BLaER1 (cell line): ENCODE results near the gene RHOG.

Experiments
- H3K27ac ChIP-seq: shearing (Covaris generic); formaldehyde crosslinking; 2 replicates; pipeline ENCODE4 v1.8.1; 2022
- H3K27me3 ChIP-seq: shearing (Covaris generic); formaldehyde crosslinking; 2 replicates; pipeline ENCODE4 v1.8.1; 2022
- H3K36me3 ChIP-seq: shearing (Covaris generic); formaldehyde crosslinking; 2 replicates; pipeline ENCODE4 v1.8.1; 2022
- H3K4me1 ChIP-seq: shearing (Covaris generic); formaldehyde crosslinking; 2 replicates; pipeline ENCODE4 v1.8.1; 2022
- H3K4me2 ChIP-seq: shearing (Covaris generic); formaldehyde crosslinking; 2 replicates; pipeline ENCODE4 v1.8.1; 2022
- H3K4me3 ChIP-seq: shearing (Covaris generic); formaldehyde crosslinking; 2 replicates; pipeline ENCODE4 v1.8.1; 2022
- H3K9ac ChIP-seq: shearing (Covaris generic); formaldehyde crosslinking; 2 replicates; pipeline ENCODE4 v1.8.1; 2022
- H3K9me3 ChIP-seq: shearing (Covaris generic); formaldehyde crosslinking; 2 replicates; pipeline ENCODE4 v1.8.1; 2022
- H4K20me1 ChIP-seq: shearing (Covaris generic); formaldehyde crosslinking; 2 replicates; pipeline ENCODE4 v1.8.1; 2022
- Cebpa-rat ChIP-seq: shearing (Covaris generic); IDR thresholded peaks from 2 replicates; pipeline ENCODE4 v1.8.1; 2022

The RHOG gene

GRCh38 chr11:3849297-3849874 is 8.6 kb upstream of the RHOG start:
- TF ChIP-seq Cebpa-rat = no peak
- H3K4me2 ChIP-seq = no peak overlapping the region
- peaks cover 15% of the 10 kb centered on the region for H3K4me1 ChIP-seq
- no peaks in the 10 kb centered on the region for H3K9me3 ChIP-seq
- H3K4me3 ChIP-seq = no peak overlapping the region
- no peaks in the 10 kb centered on the region for H3K27me3 ChIP-seq
- H3K9ac ChIP-seq = no peak overlapping the region
- no peaks in the 10 kb centered on the region for H3K36me3 ChIP-seq
- no peak overlapping the region for H3K27ac ChIP-seq
- no peaks in the 10 kb centered on the region for H4K20me1 ChIP-seq

- H3K9ac ChIP-seq = no peak overlapping the region
- H3K27me3 ChIP-seq = no peaks in the 10 kb centered on the region
- no peak overlapping the region for H3K4me3 ChIP-seq
- no peaks in the 10 kb centered on the region for H4K20me1 ChIP-seq
- H3K4me1 ChIP-seq = peaks cover 12% of the 10 kb centered on the region
- H3K4me2 ChIP-seq = no peak overlapping the region
- H3K27ac ChIP-seq = no peak overlapping the region
- H3K9me3 ChIP-seq = no peaks in the 10 kb centered on the region
- no peaks in the 10 kb centered on the region for H3K36me3 ChIP-seq
- no peak for TF ChIP-seq Cebpa-rat
Measured at GRCh38 chr11:3845670-3846069, 4.9 kb upstream of the RHOG start.

GRCh38 chr11:3845246-3845645 is 4.5 kb upstream of the RHOG start:
- no peaks in the 10 kb centered on the region for H3K9me3 ChIP-seq
- no peak for TF ChIP-seq Cebpa-rat
- peaks cover 12% of the 10 kb centered on the region for H3K4me1 ChIP-seq
- H4K20me1 ChIP-seq = peaks cover 2% of the 10 kb centered on the region
- no peak overlapping the region for H3K27ac ChIP-seq
- H3K9ac ChIP-seq = no peak overlapping the region
- no peaks in the 10 kb centered on the region for H3K36me3 ChIP-seq
- H3K27me3 ChIP-seq = no peaks in the 10 kb centered on the region
- no peak overlapping the region for H3K4me3 ChIP-seq
- no peak overlapping the region for H3K4me2 ChIP-seq

- no peak for TF ChIP-seq Cebpa-rat
- Histone ChIP-seq H3K9me3 (no peaks in the 10 kb centered on the region), H3K36me3 (no peaks in the 10 kb centered on the region), H3K4me3 (no peak overlapping the region), H3K9ac (no peak overlapping the region), H3K4me2 (no peak overlapping the region), H3K27me3 (no peaks in the 10 kb centered on the region), H3K27ac (no peak overlapping the region), H4K20me1 (peaks cover 21% of the 10 kb centered on the region), H3K4me1 (peaks cover 30% of the 10 kb centered on the region)
Measured at GRCh38 chr11:3843326-3843725, 2.6 kb upstream of the RHOG start.

- Histone ChIP-seq H3K4me2 (peak overlapping the region; percentile 76), H3K9ac (peak overlapping the region; percentile 89), H3K36me3 (no peaks in the 10 kb centered on the region), H4K20me1 (peaks cover 37% of the 10 kb centered on the region), H3K4me1 (peaks cover 47% of the 10 kb centered on the region), H3K9me3 (no peaks in the 10 kb centered on the region), H3K27me3 (no peaks in the 10 kb centered on the region), H3K27ac (peak overlapping the region; percentile 88), H3K4me3 (peak overlapping the region; percentile 85)
- TF ChIP-seq Cebpa-rat = no peak
Measured at GRCh38 chr11:3841426-3842350, 929 bp upstream of the RHOG start.

DNA sequence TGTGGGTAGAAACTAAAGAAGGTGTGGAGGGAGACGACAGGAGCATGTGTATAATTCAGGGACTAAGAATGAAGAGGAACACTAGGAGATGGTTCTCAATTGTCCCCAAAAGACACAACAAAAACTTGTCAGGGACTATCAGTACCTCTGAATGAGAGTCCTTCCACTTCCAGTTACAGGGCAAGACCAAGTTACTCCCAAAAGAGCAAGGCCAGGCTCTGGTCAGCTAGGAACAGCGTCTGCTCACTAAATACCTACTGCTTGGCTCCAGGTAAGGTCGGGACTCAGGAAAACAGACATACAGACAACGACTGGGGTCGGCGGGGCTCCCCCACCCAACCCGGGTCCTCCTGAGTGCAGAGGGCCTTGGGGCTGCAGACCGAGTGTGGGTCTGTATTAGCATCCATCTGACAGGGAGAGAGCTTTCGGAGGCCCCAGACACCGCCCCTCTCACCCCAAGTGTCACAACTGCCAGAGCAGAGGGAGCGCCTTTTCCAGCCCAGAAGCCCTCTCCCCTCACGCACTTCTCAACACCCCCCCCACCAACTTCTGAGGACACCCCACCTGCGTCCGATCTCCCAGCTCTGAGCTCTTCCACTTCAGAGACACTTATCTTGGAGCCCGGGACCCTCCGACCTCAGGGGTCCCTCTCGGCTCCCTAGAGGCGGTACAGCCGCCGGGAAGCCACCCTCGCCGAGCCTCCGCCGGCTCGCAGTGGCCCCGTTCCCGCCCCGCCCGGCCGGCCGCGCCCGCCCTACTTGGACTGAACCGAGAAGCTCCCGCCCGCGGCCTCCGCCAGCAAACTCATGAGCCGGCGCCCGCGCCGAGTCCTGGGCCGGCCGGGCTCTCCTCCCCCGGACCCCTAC is 522 bp downstream of the RHOG start:
- Histone ChIP-seq H3K27ac (peak overlapping the region; percentile 88), H3K27me3 (no peaks in the 10 kb centered on the region), H3K4me1 (peaks cover 61% of the 10 kb centered on the region), H4K20me1 (peaks cover 52% of the 10 kb centered on the region), H3K4me3 (peak overlapping the region; percentile 85), H3K4me2 (peak overlapping the region; percentile 94), H3K9ac (peak overlapping the region; percentile 89), H3K9me3 (no peaks in the 10 kb centered on the region), H3K36me3 (peaks cover 3% of the 10 kb centered on the region)
- TF ChIP-seq Cebpa-rat = no peak

- H3K27me3 ChIP-seq = no peaks in the 10 kb centered on the region
- peaks cover 79% of the 10 kb centered on the region for H3K4me1 ChIP-seq
- peak overlapping the region; percentile 85 for H3K4me3 ChIP-seq
- peak overlapping the region; percentile 42; the same call in 1 of the 2 replicates for H3K27ac ChIP-seq
- H3K4me2 ChIP-seq = peak overlapping the region; percentile 94
- peaks cover 69% of the 10 kb centered on the region for H4K20me1 ChIP-seq
- TF ChIP-seq Cebpa-rat = no peak
- peaks cover 17% of the 10 kb centered on the region for H3K36me3 ChIP-seq
- peak overlapping the region; percentile 89 for H3K9ac ChIP-seq
- no peaks in the 10 kb centered on the region for H3K9me3 ChIP-seq
Measured at GRCh38 chr11:3838504-3838903, 2.3 kb downstream of the RHOG start.

DNA sequence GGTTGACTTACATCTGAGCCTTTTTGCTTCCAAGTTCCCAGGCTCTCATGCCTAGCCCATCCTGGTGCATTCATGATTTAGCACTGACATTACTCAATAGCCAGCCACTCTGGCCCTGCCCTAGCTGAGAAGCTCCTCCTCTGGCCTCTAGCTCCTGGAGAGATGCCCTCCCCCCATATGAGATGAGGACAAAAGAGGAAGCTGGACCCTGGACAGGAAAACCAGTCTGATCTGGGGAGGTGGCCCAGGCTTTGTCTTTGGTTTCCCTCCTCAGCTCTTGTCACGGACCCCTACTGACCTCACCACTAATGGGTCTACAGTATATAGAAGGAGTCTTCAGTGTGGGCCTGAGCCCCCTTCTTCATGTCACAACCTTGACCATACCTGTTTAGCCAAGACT is 3.0 kb downstream of the RHOG start:
- Histone ChIP-seq H4K20me1 (peaks cover 76% of the 10 kb centered on the region), H3K27me3 (no peaks in the 10 kb centered on the region), H3K4me2 (peak overlapping the region; percentile 94), H3K4me3 (no peak overlapping the region; the same call in 1 of the 2 replicates), H3K4me1 (peaks cover 82% of the 10 kb centered on the region), H3K9ac (no peak overlapping the region), H3K36me3 (peaks cover 25% of the 10 kb centered on the region), H3K27ac (peak overlapping the region; percentile 65; the same call in 1 of the 2 replicates), H3K9me3 (no peaks in the 10 kb centered on the region)
- no peak for TF ChIP-seq Cebpa-rat

GRCh38 chr11:3836903-3837302 is 3.9 kb downstream of the RHOG start:
- Histone ChIP-seq H3K36me3 (peaks cover 33% of the 10 kb centered on the region), H4K20me1 (peaks cover 85% of the 10 kb centered on the region), H3K27ac (peak overlapping the region; percentile 65), H3K9me3 (no peaks in the 10 kb centered on the region), H3K9ac (0 out of 2 replicates have a peak overlapping the region, but pooled peaks have one; percentile 50), H3K4me1 (peaks cover 74% of the 10 kb centered on the region), H3K4me2 (peak overlapping the region; percentile 94), H3K27me3 (no peaks in the 10 kb centered on the region), H3K4me3 (no peak overlapping the region)
- no peak for TF ChIP-seq Cebpa-rat
